HepG2 (cell line): ENCODE measurements around the gene MCC. TPM values are rescaled to one million over a fixed set of nuclear protein-coding genes. Genes with fewer than 3 reads are reported as not detected.

ENCODE experiments used
- ATAC-seq: fragments of 200-7000 bp; cut with Tn5 transposase; 3 replicates; pipeline ENCODE4 v1.9.1; 2020; ENCODE audit warnings: mild to moderate bottlenecking, moderate library complexity
- BruUV-seq: library from RNA; stranded (reverse); fragments of 400-500 nt; replicated peaks from 2 replicates; lab custom pipeline; 2021; lab: Mats Ljungman, UMichigan
- CTCF ChIA-PET: fragments of 300-600 bp; formaldehyde crosslinking; extraction: SDS; loops from one replicate; lab custom pipeline; 2021; ENCODE audit warnings: low total read pairs, inconsistent platforms, low intra/inter-chr PET ratio; lab: Yijun Ruan, JAX
- POLR2A ChIA-PET: fragments of 350-600 bp; sonication (Branson Sonifier 250); formaldehyde crosslinking; loops from one replicate; lab custom pipeline; 2020; ENCODE audit warnings: antibody characterized with exemption, inconsistent platforms; lab: Yijun Ruan, JAX
- DNase-seq: peaks from one replicate; pipeline ENCODE4 v3.0.0-alpha.2; 2015; ENCODE audit warnings: low spot score
- FAIRE-seq: peaks from 3 replicates; lab custom pipeline; 2011; peaks lifted over from hg19 to GRCh38; lab: Jason Lieb, UNC
- H2AFZ ChIP-seq: one replicate; pipeline ENCODE4 v1.6.1; 2011; ENCODE audit warnings: low read length, inconsistent platforms
- H3K27ac ChIP-seq: fragments of 300-600 bp; 3 replicates; pipeline ENCODE4 v1.8.0; 2011; ENCODE audit warnings: mixed run types, mild to moderate bottlenecking, mixed read lengths, low read length, inconsistent platforms; ENCODE audit not compliant: insufficient read depth; ENCODE audit errors: extremely low read length
- H3K27me3 ChIP-seq, 2 experiments: fragments of 200-600 bp in 1 of 2; 2 replicates in 1 of 2; 3 replicates in 1 of 2; pipeline versions ENCODE4 v1.6.0 to v1.8.0; 2011; ENCODE audit warnings: low read length in 2 of 2, mild to moderate bottlenecking in 2 of 2, moderate library complexity in 2 of 2, inconsistent platforms in 1 of 2; ENCODE audit not compliant: insufficient read depth in 2 of 2, control insufficient read depth in 1 of 2
- H3K36me3 ChIP-seq, 2 experiments: fragments of 200-600 bp in 1 of 2; replicated peaks in 1 of 2; 2 replicates in 1 of 2; 3 replicates in 1 of 2; pipeline versions ENCODE4 v1.5.1 to v1.8.0; 2011; ENCODE audit warnings: low read length in 2 of 2, inconsistent platforms in 1 of 2; ENCODE audit not compliant: insufficient read depth in 2 of 2, control insufficient read depth in 1 of 2
- H3K4me1 ChIP-seq: 2 replicates; pipeline ENCODE4 v1.5.1; 2012; ENCODE audit warnings: low read length, inconsistent platforms; ENCODE audit not compliant: insufficient read depth
- H3K4me2 ChIP-seq: 2 replicates; pipeline ENCODE4 v1.6.0; 2011; ENCODE audit warnings: low read depth, low read length, inconsistent platforms
- H3K4me3 ChIP-seq, 3 experiments: fragments of 200-600 bp in 1 of 3; sonication (generic), shearing (Covaris generic) in 1 of 3; replicated peaks in 1 of 3; 2 replicates each; pipeline ENCODE4 v1.5.1; 2011 to 2016; ENCODE audit warnings: low read length in 3 of 3, inconsistent platforms in 2 of 3, low read depth in 2 of 3, mild to moderate bottlenecking in 2 of 3, control low read depth in 1 of 3, mixed read lengths in 1 of 3; ENCODE audit not compliant: insufficient read depth in 1 of 3
- H3K79me2 ChIP-seq: one replicate; pipeline ENCODE4 v1.6.1; 2011; ENCODE audit warnings: low read length, inconsistent platforms; ENCODE audit not compliant: insufficient read depth
- H3K9ac ChIP-seq: 2 replicates; pipeline ENCODE4 v1.6.0; 2011; ENCODE audit warnings: mild to moderate bottlenecking, low read depth, low read length, inconsistent platforms; ENCODE audit not compliant: insufficient read depth
- H3K9me3 ChIP-seq: 2 replicates; pipeline ENCODE4 v1.5.1; 2012; ENCODE audit warnings: mild to moderate bottlenecking, low read length
- H4K20me1 ChIP-seq: 2 replicates; pipeline ENCODE4 v1.6.0; 2011; ENCODE audit warnings: inconsistent platforms, mild to moderate bottlenecking, low read length, moderate library complexity; ENCODE audit not compliant: insufficient read depth
- ATF1 ChIP-seq: IDR thresholded peaks from 2 replicates; pipeline ENCODE4 v1.6.1; 2016; ENCODE audit warnings: mild to moderate bottlenecking, control low read depth
- BCL3 ChIP-seq: sonication (generic); formaldehyde crosslinking; IDR thresholded peaks from 2 replicates; pipeline ENCODE4 v1.5.1; 2020; ENCODE audit warnings: mild to moderate bottlenecking, missing genetic modification reagents, moderate library complexity
- DDIT3 ChIP-seq: sonication (generic); formaldehyde crosslinking; IDR thresholded peaks from 2 replicates; pipeline ENCODE4 v1.4.0; 2020; ENCODE audit warnings: mild to moderate bottlenecking, missing genetic modification reagents
- ETV5 ChIP-seq: IDR thresholded peaks from 2 replicates; pipeline ENCODE4 v1.6.1; 2018; ENCODE audit warnings: missing biosample characterization, missing genetic modification reagents, inconsistent platforms, borderline replicate concordance
- JUN ChIP-seq: sonication (generic); formaldehyde crosslinking; IDR thresholded peaks from 2 replicates; pipeline ENCODE4 v1.4.0; 2020; ENCODE audit warnings: mild to moderate bottlenecking, missing genetic modification reagents
- NKX3-1 ChIP-seq: sonication (generic); formaldehyde crosslinking; IDR thresholded peaks from 2 replicates; pipeline ENCODE4 v1.5.0; 2020; ENCODE audit warnings: missing genetic modification reagents
- PAF1 ChIP-seq: IDR thresholded peaks from 2 replicates; pipeline ENCODE4 v1.6.1; 2016; ENCODE audit warnings: missing genetic modification reagents, missing compliant biosample characterization
- PHF21A ChIP-seq: sonication (generic); formaldehyde crosslinking; IDR thresholded peaks from 2 replicates; pipeline ENCODE4 v1.5.0; 2020; ENCODE audit warnings: mild to moderate bottlenecking, missing genetic modification reagents
- SP5 ChIP-seq: IDR thresholded peaks from 2 replicates; pipeline ENCODE4 v1.6.1; 2016; ENCODE audit warnings: low read depth, borderline replicate concordance
- TBL1XR1 ChIP-seq: fragments of 150-350 bp; IDR thresholded peaks from 2 replicates; pipeline ENCODE4 v1.6.1; 2014; ENCODE audit warnings: borderline replicate concordance, low read length; ENCODE audit not compliant: partially characterized antibody
- TBP ChIP-seq: sonication (generic); formaldehyde crosslinking; IDR thresholded peaks from 2 replicates; pipeline ENCODE4 v1.5.0; 2020; ENCODE audit warnings: missing genetic modification reagents
- ZFP1 ChIP-seq: IDR thresholded peaks from 2 replicates; pipeline ENCODE4 v1.6.1; 2016
- ZNF180 ChIP-seq: sonication (generic); formaldehyde crosslinking; IDR thresholded peaks from 2 replicates; pipeline ENCODE4 v1.4.0; 2020; ENCODE audit warnings: low read depth, missing genetic modification reagents, borderline replicate concordance
- ZNF282 ChIP-seq: fragments of 450-650 bp; IDR thresholded peaks from 2 replicates; pipeline ENCODE4 v1.6.1; 2018; ENCODE audit not compliant: partially characterized antibody
- ZNF570 ChIP-seq: sonication (generic); formaldehyde crosslinking; IDR thresholded peaks from 2 replicates; pipeline ENCODE4 v1.4.0; 2020; ENCODE audit warnings: mild to moderate bottlenecking, missing genetic modification reagents, borderline replicate concordance
- ZNF607 ChIP-seq: sonication (generic); formaldehyde crosslinking; IDR thresholded peaks from 2 replicates; pipeline ENCODE4 v1.5.1; 2020; ENCODE audit warnings: missing genetic modification reagents, mild to moderate bottlenecking, borderline replicate concordance
- ZNF782 ChIP-seq: sonication (generic); formaldehyde crosslinking; IDR thresholded peaks from 2 replicates; pipeline ENCODE4 v1.4.0; 2020; ENCODE audit warnings: missing genetic modification reagents, mild to moderate bottlenecking, borderline replicate concordance
- ZNF841 ChIP-seq: sonication (generic); formaldehyde crosslinking; IDR thresholded peaks from 2 replicates; pipeline ENCODE4 v1.8.1; 2023; ENCODE audit warnings: missing genetic modification reagents, borderline replicate concordance
- ZSCAN20 ChIP-seq: sonication (generic); formaldehyde crosslinking; IDR thresholded peaks from 2 replicates; pipeline ENCODE4 v1.4.0; 2020; ENCODE audit warnings: missing genetic modification reagents, mild to moderate bottlenecking, borderline replicate concordance
- WGBS: methylation state at CpG from one replicate; pipeline ENCODE4 v1.1.6; 2017; ENCODE audit warnings: low lambda C conversion rate; 5-methylcytosine and 5-hydroxymethylcytosine counted together
- in situ Hi-C: cut with HindIII; loops from 2 replicates; pipeline ENCODE4 v1.10.0; 2017; ENCODE audit warnings: low pct_unique_long_range_greater_than_20kb; ENCODE audit not compliant: extremely low pct_ligation_motif_present
- intact Hi-C: fragments of 100-400 bp; cut with micrococcal nuclease; formaldehyde crosslinking; loops from one replicate; pipeline ENCODE4 v1.10.0; 2022; ENCODE audit not compliant: unreplicated experiment
- polyA plus RNA-seq, 8 experiments: library from polyadenylated mRNA; depleted of rRNA in 3 of 8; stranded (reverse) in 7 of 8; unstranded in 1 of 8; fragments of >200 nt; fragmentation: Illumina TruSeq in 4 of 8; extraction: Trizol in 4 of 8; gene quantifications; 2 replicates each; pipeline versions ENCODE4 v1.2.1 to v1.2.3, GENCODE V29; 2011 to 2016; ENCODE audit warnings: low read depth in 4 of 8, missing spikeins in 1 of 8, mixed read lengths in 1 of 8; ENCODE audit not compliant: insufficient read depth in 1 of 8
- total RNA-seq, 5 experiments: library from RNA; depleted of rRNA; stranded (reverse); fragments of >200 nt; fragmentation: Illumina TruSeq; extraction: Trizol; gene quantifications; 2 replicates each; pipeline ENCODE4 v1.2.3, GENCODE V29; 2016; ENCODE audit warnings: low read depth in 1 of 5
- TF ChIP-seq, protein P1 (sequence below): sonication (generic); formaldehyde crosslinking; IDR thresholded peaks from 2 replicates; pipeline ENCODE4 v1.5.0; 2020; ENCODE audit warnings: missing genetic modification reagents, mild to moderate bottlenecking, borderline replicate concordance

The MCC gene
- total and polyA plus RNA-seq, 2 of the 13 experiments (the other 11 are each of a cell fraction or from before 2014, with no cell fraction given): 0.55 to 2.4 TPM

DNA sequence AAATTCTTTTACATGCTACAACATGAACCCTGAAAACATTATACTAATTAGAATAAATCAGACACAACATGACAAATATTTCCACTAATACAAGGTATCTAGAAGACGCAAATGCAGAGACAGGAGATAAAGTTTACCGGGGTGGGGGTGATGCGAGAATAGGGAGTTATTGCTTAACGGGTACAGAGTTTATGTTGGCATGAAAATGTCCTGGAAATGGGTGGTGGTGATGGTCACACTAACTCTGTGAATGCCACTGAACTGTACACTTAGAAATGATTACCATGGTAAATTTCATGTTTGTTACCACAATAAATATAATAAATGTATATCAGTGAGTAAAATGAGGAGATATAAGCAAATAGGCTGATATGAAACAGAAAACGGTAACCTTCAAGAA, 378.9 kb downstream of the MCC start:
- Histone ChIP-seq H3K36me3 (no peaks in the 10 kb centered on the region), H2AFZ (no peak overlapping the region)
- no TSS peak for BruUV-seq

DNA sequence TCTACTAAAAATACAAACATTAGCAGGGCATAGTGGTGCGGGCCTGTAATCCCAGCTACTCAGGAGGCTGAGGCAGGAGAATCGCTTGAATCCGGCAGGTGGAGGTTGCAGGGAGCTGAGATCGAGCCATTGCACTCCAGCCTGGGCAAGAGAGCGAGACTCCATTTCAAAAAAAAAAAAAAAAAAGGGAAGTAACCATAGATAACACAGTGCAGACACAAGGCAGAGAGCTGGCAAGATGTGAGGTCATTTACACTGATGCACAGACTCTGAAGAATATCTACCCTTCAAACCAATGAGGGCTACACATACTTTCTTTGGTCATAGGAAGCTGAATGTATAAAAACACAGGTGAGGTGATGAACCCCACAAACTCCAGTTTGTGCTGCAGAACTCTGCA, 379.8 kb downstream of the MCC start:
- no peak overlapping the region for H3K9ac ChIP-seq
- no peak overlapping the region for H2AFZ ChIP-seq
- no TSS peak for BruUV-seq
- no peaks in the 10 kb centered on the region for H3K27me3 ChIP-seq
- DNase-seq: no peak
- H4K20me1 ChIP-seq: no peaks in the 10 kb centered on the region
- no peak overlapping the region for H3K27ac ChIP-seq
- ChIA-PET POLR2A (no interaction called here), CTCF (no interaction called here)
- WGBS: 92% methylated on average over 5 of the region's 5 CpGs
- in situ Hi-C loops: no loop called here
- no peak overlapping the region for H3K4me3 ChIP-seq
- H3K4me1 ChIP-seq: peaks cover 6% of the 10 kb centered on the region
- no peak for ATAC-seq
- intact Hi-C loops: no loop called here
- H3K36me3 ChIP-seq: no peaks in the 10 kb centered on the region
- H3K79me2 ChIP-seq: no peaks in the 10 kb centered on the region
- H3K9me3 ChIP-seq: no peaks in the 10 kb centered on the region
- H3K4me2 ChIP-seq: no peak overlapping the region
- FAIRE-seq: no peak
- TF ChIP-seq ZNF180 (CRISPR knock-in tag) (no peak), SP5 (CRISPR knock-in tag) (no peak), ZNF282 (no peak), ZNF607 (no peak), ZSCAN20 (no peak), NKX3-1 (no peak), PHF21A (CRISPR knock-in tag) (no peak), ZNF782 (CRISPR knock-in tag) (no peak), ATF1 (CRISPR knock-in tag) (no peak), TBL1XR1 (no peak), ZNF570 (no peak), PAF1 (CRISPR knock-in tag) (no peak), DDIT3 (CRISPR knock-in tag) (no peak)
- TF ChIP-seq, protein P1, sequence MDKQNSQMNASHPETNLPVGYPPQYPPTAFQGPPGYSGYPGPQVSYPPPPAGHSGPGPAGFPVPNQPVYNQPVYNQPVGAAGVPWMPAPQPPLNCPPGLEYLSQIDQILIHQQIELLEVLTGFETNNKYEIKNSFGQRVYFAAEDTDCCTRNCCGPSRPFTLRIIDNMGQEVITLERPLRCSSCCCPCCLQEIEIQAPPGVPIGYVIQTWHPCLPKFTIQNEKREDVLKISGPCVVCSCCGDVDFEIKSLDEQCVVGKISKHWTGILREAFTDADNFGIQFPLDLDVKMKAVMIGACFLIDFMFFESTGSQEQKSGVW: no peak

More for the DNA sequence above, 378.9 kb downstream of the MCC start:
- Histone ChIP-seq H3K9me3 (no peaks in the 10 kb centered on the region), H3K27ac (no peak overlapping the region), H3K4me2 (no peak overlapping the region), H3K4me3 (no peak overlapping the region), H4K20me1 (no peaks in the 10 kb centered on the region), H3K4me1 (peaks cover 6% of the 10 kb centered on the region), H3K27me3 (no peaks in the 10 kb centered on the region), H3K79me2 (no peaks in the 10 kb centered on the region), H3K9ac (no peak overlapping the region)
- TF ChIP-seq ZFP1 (CRISPR knock-in tag) (no peak), TBP (CRISPR knock-in tag) (no peak), ETV5 (CRISPR knock-in tag) (no peak), ZNF841 (CRISPR knock-in tag) (no peak), JUN (CRISPR knock-in tag) (no peak), BCL3 (no peak)
- no peak for DNase-seq
- in situ Hi-C loops: no loop called here
- intact Hi-C loops: no loop called here
- no peak for FAIRE-seq
- CTCF ChIA-PET: no interaction called here
- WGBS: 77% methylated on average over 5 of the region's 5 CpGs
- ATAC-seq: no peak
- POLR2A ChIA-PET: no interaction called here
